ENCODE data around the gene KLHL22. TPM values are rescaled to one million over a fixed set of nuclear protein-coding genes. Genes with fewer than 3 reads are reported as not detected.

Gene KLHL22
- total RNA-seq, 1 donor = 36.9 TPM

DNA sequence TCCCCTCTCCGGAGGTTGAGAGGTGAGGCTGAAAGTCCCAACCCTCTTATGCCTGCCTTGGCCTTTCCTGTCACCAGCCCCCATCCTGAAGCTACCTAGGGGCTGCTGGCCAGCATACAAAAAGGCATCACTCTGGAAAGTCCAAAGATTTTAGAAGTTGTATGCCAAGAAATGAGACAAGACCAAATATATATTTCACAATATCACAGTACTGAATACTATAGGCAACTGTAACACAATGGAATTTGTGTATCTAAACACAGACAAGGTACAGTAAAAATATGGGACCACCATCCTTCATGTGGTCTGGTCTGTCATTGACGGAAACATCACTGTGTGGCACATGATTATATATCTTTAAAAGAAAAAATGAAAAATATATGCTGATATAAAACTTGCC lies 4.2 kb downstream of the KLHL22 start:
- Histone ChIP-seq H3K4me2 (ENCODE audit: insufficient read depth, low read length) (no peak overlapping the region), H3K27ac (ENCODE audit: low read depth, low read length) (no peak overlapping the region), H2AFZ (ENCODE audit: low read length) (no peak overlapping the region), H3K9me3 (ENCODE audit: low read depth, low read length) (no peaks in the 10 kb centered on the region), H3K79me2 (ENCODE audit: insufficient read depth, low read length) (peaks cover 75% of the 10 kb centered on the region), H3K36me3 (ENCODE audit: insufficient read depth, low read length) (no peaks in the 10 kb centered on the region), H4K20me1 (ENCODE audit: insufficient read depth, low read length) (peaks cover 38% of the 10 kb centered on the region), H3K27me3 (ENCODE audit: insufficient read depth, low read length) (no peaks in the 10 kb centered on the region), H3K4me3 (ENCODE audit: insufficient read depth, low read length) (no peak overlapping the region), H3K4me1 (ENCODE audit: insufficient read depth, low read length) (peaks cover 7% of the 10 kb centered on the region)
- TF ChIP-seq, protein P1, sequence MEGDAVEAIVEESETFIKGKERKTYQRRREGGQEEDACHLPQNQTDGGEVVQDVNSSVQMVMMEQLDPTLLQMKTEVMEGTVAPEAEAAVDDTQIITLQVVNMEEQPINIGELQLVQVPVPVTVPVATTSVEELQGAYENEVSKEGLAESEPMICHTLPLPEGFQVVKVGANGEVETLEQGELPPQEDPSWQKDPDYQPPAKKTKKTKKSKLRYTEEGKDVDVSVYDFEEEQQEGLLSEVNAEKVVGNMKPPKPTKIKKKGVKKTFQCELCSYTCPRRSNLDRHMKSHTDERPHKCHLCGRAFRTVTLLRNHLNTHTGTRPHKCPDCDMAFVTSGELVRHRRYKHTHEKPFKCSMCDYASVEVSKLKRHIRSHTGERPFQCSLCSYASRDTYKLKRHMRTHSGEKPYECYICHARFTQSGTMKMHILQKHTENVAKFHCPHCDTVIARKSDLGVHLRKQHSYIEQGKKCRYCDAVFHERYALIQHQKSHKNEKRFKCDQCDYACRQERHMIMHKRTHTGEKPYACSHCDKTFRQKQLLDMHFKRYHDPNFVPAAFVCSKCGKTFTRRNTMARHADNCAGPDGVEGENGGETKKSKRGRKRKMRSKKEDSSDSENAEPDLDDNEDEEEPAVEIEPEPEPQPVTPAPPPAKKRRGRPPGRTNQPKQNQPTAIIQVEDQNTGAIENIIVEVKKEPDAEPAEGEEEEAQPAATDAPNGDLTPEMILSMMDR (IDR thresholded peaks at IDR 0.05; ENCODE audit: extremely low read depth, low read depth, low read length) = no peak
- no peak for DNase-seq (ENCODE audit: insufficient read length, low spot score, missing footprints)

DNA sequence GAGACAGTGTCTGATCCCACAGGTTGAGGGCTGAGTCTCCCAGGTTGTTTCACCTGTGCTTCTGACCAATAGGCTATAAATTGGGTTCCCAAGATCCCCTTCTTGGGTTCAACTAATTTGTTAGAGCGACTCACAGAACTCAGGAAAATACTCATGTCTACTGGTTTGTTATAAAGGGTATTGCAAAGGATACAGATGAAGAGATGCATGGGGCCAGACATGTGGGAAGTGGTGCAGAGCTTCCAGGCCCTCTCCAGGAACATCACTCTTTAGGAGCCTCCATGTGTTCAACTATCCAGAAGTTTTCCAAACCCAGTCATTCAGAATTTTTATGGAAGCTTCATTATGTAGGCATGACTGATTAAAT lies 4.7 kb downstream of the KLHL22 start:
- H3K4me3 ChIP-seq (ENCODE audit: insufficient read depth, low read length) = no peak overlapping the region
- H3K27me3 ChIP-seq (ENCODE audit: insufficient read depth, low read length) = no peaks in the 10 kb centered on the region
- H4K20me1 ChIP-seq (ENCODE audit: insufficient read depth, low read length) = peaks cover 40% of the 10 kb centered on the region
- TF ChIP-seq, protein P1 (IDR thresholded peaks at IDR 0.05; ENCODE audit: extremely low read depth, low read depth, low read length) = no peak
- no peaks in the 10 kb centered on the region for H3K36me3 ChIP-seq (ENCODE audit: insufficient read depth, low read length)
- peaks cover 7% of the 10 kb centered on the region for H3K4me1 ChIP-seq (ENCODE audit: insufficient read depth, low read length)
- no peak overlapping the region for H3K4me2 ChIP-seq (ENCODE audit: insufficient read depth, low read length)
- peaks cover 76% of the 10 kb centered on the region for H3K79me2 ChIP-seq (ENCODE audit: insufficient read depth, low read length)
- DNase-seq (ENCODE audit: insufficient read length, low spot score, missing footprints) = no peak
- H3K27ac ChIP-seq (ENCODE audit: low read depth, low read length) = no peak overlapping the region
- H2AFZ ChIP-seq (ENCODE audit: low read length) = no peak overlapping the region
- no peaks in the 10 kb centered on the region for H3K9me3 ChIP-seq (ENCODE audit: low read depth, low read length)

DNA sequence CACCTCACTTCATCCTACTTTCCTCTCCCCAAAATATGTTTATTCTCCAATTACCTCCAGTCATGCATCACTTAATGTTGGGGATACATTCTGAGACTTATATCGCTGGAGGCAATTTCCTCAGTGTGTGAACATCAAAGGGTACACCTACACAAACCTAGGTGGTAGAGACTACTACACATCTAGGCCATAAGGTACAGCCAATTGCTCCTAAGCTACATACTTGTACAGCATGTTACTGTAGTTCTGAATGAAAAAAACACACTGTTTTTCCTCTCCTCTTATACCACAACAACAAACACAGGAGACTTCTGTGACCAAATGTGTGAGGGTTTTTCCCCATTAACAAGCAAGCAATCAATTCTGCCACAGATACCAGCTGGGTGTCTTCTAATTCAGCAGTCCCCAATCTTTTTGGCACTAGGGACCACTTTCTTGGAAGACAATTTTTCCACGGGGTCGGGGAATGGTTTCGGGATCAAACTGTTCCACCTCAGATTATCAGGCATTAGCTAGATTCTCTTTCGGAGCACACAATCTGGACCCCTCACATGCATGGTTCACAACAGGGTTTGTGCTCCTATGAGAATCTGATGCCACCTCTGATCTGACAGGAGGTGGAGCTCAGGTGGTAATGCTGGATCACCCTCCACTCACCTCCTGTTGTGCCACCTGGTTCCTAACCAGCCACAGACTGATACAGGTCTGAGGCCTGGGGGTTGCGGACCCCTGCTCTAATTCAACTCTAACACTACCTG lies 5.2 kb downstream of the KLHL22 start:
- Histone ChIP-seq H3K79me2 (ENCODE audit: insufficient read depth, low read length) (peaks cover 77% of the 10 kb centered on the region), H3K4me1 (ENCODE audit: insufficient read depth, low read length) (peaks cover 7% of the 10 kb centered on the region), H3K27ac (ENCODE audit: low read depth, low read length) (no peak overlapping the region), H2AFZ (ENCODE audit: low read length) (no peak overlapping the region), H3K27me3 (ENCODE audit: insufficient read depth, low read length) (no peaks in the 10 kb centered on the region), H4K20me1 (ENCODE audit: insufficient read depth, low read length) (peaks cover 40% of the 10 kb centered on the region), H3K4me2 (ENCODE audit: insufficient read depth, low read length) (no peak overlapping the region), H3K9me3 (ENCODE audit: low read depth, low read length) (no peaks in the 10 kb centered on the region), H3K4me3 (ENCODE audit: insufficient read depth, low read length) (no peak overlapping the region), H3K36me3 (ENCODE audit: insufficient read depth, low read length) (no peaks in the 10 kb centered on the region)
- DNase-seq (ENCODE audit: insufficient read length, low spot score, missing footprints) = no peak
- TF ChIP-seq, protein P1 (IDR thresholded peaks at IDR 0.05; ENCODE audit: extremely low read depth, low read depth, low read length) = no peak

DNA sequence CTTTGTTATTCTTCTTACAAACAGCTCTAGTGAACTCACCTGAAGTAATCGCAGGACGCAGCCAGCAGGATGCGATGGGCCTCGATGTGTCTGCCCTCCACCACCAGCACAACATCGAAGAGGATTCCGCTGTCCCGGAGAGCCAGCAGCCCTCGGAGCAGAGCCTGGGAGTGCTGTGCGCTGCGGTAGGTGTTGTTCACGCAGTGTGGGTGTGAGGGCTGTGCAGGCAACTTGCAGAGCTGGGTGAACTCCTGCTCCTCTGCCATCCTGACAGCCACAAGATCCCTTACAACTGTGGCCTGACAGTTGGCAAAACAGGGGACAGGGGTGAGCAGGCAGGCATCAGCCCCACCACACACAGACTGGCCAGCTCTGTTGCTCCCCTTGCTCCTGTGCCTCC lies 6.6 kb downstream of the KLHL22 start:
- H3K27ac ChIP-seq (ENCODE audit: low read depth, low read length) = no peak overlapping the region
- H2AFZ ChIP-seq (ENCODE audit: low read length) = no peak overlapping the region
- peak; percentile 26 for DNase-seq (ENCODE audit: insufficient read length, low spot score, missing footprints)
- H3K4me1 ChIP-seq (ENCODE audit: insufficient read depth, low read length) = peaks cover under 1% of the 10 kb centered on the region
- H3K4me3 ChIP-seq (ENCODE audit: insufficient read depth, low read length) = no peak overlapping the region
- H3K27me3 ChIP-seq (ENCODE audit: insufficient read depth, low read length) = no peaks in the 10 kb centered on the region
- peaks cover 71% of the 10 kb centered on the region for H3K79me2 ChIP-seq (ENCODE audit: insufficient read depth, low read length)
- peaks cover 38% of the 10 kb centered on the region for H4K20me1 ChIP-seq (ENCODE audit: insufficient read depth, low read length)
- TF ChIP-seq, protein P1 (IDR thresholded peaks at IDR 0.05; ENCODE audit: extremely low read depth, low read depth, low read length) = no peak
- no peaks in the 10 kb centered on the region for H3K9me3 ChIP-seq (ENCODE audit: low read depth, low read length)
- no peaks in the 10 kb centered on the region for H3K36me3 ChIP-seq (ENCODE audit: insufficient read depth, low read length)
- no peak overlapping the region for H3K4me2 ChIP-seq (ENCODE audit: insufficient read depth, low read length)
